Neural cell (in vitro differentiated cells): ENCODE measurements around the gene CYP27B1.

Experiments
- MXI1 ChIP-seq: fragments of 450-650 bp; conservative IDR thresholded peaks from 2 replicates; pipeline ENCODE4 v1.6.1; 2014; ENCODE audit warnings: antibody characterized with exemption, mild to moderate bottlenecking; ENCODE audit not compliant: poor library complexity, severe bottlenecking
- RAD21 ChIP-seq: fragments of 450-650 bp; conservative IDR thresholded peaks from 2 replicates; pipeline ENCODE4 v1.6.1; 2014; ENCODE audit warnings: antibody characterized with exemption, mild to moderate bottlenecking, moderate library complexity

- TF ChIP-seq MXI1 (peak; percentile 95), RAD21 (peak; percentile 66)
These were observed 16.0 kb upstream of the CYP27B1 start, which contains the start of gene TSFM for GRCh38 chr12:57782608-57783465.
